ENCODE data around the gene CMTM8.
A peak's percentile ranks its signal among the peaks of the same experiment; 100 is the strongest.

CMTM8 gene

DNA sequence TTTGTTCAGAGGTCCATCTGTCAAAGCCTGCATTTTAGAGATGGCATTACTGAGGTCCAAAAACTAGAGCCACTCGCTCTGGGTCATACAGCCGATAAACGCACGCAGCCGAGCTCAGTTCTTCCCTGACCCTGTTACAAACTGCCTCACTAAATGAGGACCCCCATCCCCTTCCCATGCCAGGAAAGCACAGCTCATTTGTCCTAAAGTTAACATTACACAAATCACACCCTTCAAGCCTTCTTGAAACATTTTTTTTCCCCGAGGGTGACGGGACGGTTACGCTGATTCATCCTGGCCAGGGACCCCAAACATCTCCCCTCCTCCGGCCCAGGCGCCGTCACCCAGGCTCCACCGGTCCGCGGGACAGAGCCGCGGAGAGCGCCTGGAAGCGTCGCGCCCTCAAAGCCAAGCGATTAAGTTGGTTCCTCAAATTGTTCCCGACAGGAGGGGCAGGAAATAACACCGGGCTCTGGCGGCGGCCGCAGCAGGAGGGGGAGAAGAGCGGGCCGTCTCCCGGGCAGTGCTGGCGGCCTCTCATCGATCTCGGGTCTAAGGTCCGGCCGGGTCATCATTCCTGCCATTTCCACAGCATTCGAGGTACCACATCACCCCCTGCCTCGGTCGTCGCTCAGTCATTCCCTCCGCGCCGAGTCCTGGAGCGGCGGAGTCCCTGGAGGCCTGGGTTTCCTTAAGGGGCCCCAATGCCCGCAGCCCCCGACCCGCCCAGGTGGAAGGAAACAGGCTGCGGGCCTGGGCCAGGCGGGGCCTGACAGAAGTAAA is 619 bp upstream of the CMTM8 start:
- Histone ChIP-seq H3K79me2 (ENCODE audit: insufficient read depth, low read length) (peaks cover 15% of the 10 kb centered on the region), H3K4me1 (ENCODE audit: insufficient read depth, low read length) (peaks cover 31% of the 10 kb centered on the region), H3K4me3 (ENCODE audit: low read depth in 1 of 2, low read length in 2 of 2) (peak overlapping the region; percentile 71 to 82; a peak in 3 of 4 replicates), H2AFZ (ENCODE audit: low read depth, low read length) (peak overlapping the region; percentile 67), H3K27ac (ENCODE audit: low read length) (no peak overlapping the region), H3K27me3 (ENCODE audit: insufficient read depth, low read length, poor library complexity) (no peaks in the 10 kb centered on the region), H4K20me1 (ENCODE audit: insufficient read depth, low read length) (peaks cover 3% of the 10 kb centered on the region; the same call in 1 of the 2 replicates), H3K4me2 (ENCODE audit: insufficient read depth, low read length) (peak overlapping the region; percentile 93), H3K9me3 (ENCODE audit: insufficient read depth, low read length, severe bottlenecking) (no peaks in the 10 kb centered on the region), H3K36me3 (ENCODE audit: insufficient read depth, low read length) (no peaks in the 10 kb centered on the region), H3K9ac (ENCODE audit: low read depth, low read length) (peak overlapping the region; percentile 78)
- TF ChIP-seq, protein P1, sequence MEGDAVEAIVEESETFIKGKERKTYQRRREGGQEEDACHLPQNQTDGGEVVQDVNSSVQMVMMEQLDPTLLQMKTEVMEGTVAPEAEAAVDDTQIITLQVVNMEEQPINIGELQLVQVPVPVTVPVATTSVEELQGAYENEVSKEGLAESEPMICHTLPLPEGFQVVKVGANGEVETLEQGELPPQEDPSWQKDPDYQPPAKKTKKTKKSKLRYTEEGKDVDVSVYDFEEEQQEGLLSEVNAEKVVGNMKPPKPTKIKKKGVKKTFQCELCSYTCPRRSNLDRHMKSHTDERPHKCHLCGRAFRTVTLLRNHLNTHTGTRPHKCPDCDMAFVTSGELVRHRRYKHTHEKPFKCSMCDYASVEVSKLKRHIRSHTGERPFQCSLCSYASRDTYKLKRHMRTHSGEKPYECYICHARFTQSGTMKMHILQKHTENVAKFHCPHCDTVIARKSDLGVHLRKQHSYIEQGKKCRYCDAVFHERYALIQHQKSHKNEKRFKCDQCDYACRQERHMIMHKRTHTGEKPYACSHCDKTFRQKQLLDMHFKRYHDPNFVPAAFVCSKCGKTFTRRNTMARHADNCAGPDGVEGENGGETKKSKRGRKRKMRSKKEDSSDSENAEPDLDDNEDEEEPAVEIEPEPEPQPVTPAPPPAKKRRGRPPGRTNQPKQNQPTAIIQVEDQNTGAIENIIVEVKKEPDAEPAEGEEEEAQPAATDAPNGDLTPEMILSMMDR (IDR thresholded peaks at IDR 0.05; ENCODE audit: borderline replicate concordance, extremely low read depth, low read length, poor library complexity, severe bottlenecking): no peak
- TF ChIP-seq EZH2 (IDR thresholded peaks at IDR 0.05; ENCODE audit: borderline replicate concordance, low read depth, low read length, severe bottlenecking): peak; percentile 23
- DNase-seq (no peak), ATAC-seq (ENCODE audit: insufficient read depth, low read depth) (no peak)

DNA sequence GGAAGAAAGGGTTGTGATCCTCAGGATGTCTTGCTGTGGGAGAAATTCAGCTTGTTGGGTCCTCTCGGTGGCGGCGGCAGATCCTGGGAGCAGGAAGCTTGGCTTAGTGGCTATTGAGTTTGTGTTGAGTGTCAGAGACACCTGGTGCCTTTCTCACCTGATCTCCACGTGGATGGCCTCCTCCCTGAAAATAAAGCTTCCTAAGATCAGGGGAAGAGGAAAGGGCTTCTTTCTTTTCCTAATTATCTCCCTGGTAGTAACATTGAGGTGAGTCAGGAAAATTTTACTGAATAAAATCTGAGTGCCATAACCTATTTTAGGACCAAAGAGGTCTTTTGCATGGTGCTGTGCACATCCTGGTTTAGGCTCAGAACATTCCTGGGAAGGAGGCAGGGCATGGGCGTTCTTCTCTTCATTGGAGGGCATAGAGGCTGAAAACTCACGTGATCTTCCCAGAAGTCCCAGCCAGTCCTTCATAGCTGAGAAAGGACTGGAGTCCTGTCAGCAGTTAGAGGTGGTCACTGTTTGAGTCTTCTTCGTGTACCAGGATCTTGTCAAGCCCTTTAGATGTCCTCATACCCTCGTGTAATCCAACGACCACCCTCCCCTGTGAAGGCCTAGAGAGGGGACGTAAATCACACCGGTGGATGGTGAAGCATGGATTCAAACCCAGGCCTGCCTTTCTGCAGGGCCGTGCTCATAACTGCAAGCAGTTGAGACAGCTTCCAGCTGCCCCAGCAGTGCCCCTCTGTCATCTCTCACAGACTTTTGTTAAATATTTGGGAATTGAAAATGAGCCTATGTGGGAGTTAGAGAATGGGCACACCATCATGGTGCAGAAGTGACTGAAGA is 1.1 kb downstream of the CMTM8 start:
- H3K4me1 ChIP-seq (ENCODE audit: insufficient read depth, low read length): peaks cover 31% of the 10 kb centered on the region
- peak overlapping the region; percentile 50 for H3K27ac ChIP-seq (ENCODE audit: low read length)
- peak; percentile 22 for ATAC-seq (ENCODE audit: insufficient read depth, low read depth)
- TF ChIP-seq EZH2 (IDR thresholded peaks at IDR 0.05; ENCODE audit: borderline replicate concordance, low read depth, low read length, severe bottlenecking): no peak
- TF ChIP-seq, protein P1 (IDR thresholded peaks at IDR 0.05; ENCODE audit: borderline replicate concordance, extremely low read depth, low read length, poor library complexity, severe bottlenecking): no peak
- H3K9me3 ChIP-seq (ENCODE audit: insufficient read depth, low read length, severe bottlenecking): no peaks in the 10 kb centered on the region
- peaks cover 15% of the 10 kb centered on the region for H3K79me2 ChIP-seq (ENCODE audit: insufficient read depth, low read length)
- H4K20me1 ChIP-seq (ENCODE audit: insufficient read depth, low read length): peaks cover 3% of the 10 kb centered on the region; the same call in 1 of the 2 replicates
- H3K4me3 ChIP-seq (ENCODE audit: low read depth in 1 of 2, low read length in 2 of 2): peak overlapping the region; percentile 71 to 82; a peak in 3 of 4 replicates
- H3K36me3 ChIP-seq (ENCODE audit: insufficient read depth, low read length): no peaks in the 10 kb centered on the region
- H3K27me3 ChIP-seq (ENCODE audit: insufficient read depth, low read length, poor library complexity): no peaks in the 10 kb centered on the region
- H3K4me2 ChIP-seq (ENCODE audit: insufficient read depth, low read length): peak overlapping the region; percentile 93
- peak overlapping the region; percentile 78 for H3K9ac ChIP-seq (ENCODE audit: low read depth, low read length)
- H2AFZ ChIP-seq (ENCODE audit: low read depth, low read length): peak overlapping the region; percentile 90
- peak; percentile 16 for DNase-seq

DNA sequence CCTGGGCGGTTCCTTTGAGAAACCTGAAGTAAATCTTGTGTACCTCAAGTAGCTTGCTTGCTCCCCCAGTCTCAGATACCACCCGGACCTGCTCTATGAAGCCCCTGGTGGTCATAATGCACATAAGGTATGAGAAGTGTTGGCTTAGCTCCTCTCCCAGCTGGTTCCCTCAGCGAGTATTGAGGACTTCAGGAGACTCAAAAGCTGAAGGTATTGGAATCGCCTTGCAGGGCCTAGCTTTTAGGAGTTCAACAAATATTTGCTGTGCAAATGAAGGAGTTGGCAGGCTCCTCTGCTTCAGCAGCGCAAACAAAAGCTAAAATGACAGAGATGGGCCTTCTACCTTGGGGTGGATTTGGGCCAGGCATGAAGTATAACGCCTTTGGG is 1.7 kb downstream of the CMTM8 start:
- Histone ChIP-seq H3K4me1 (ENCODE audit: insufficient read depth, low read length) (peaks cover 34% of the 10 kb centered on the region), H3K27me3 (ENCODE audit: insufficient read depth, low read length, poor library complexity) (no peaks in the 10 kb centered on the region), H3K9ac (ENCODE audit: low read depth, low read length) (peak overlapping the region; percentile 78), H2AFZ (ENCODE audit: low read depth, low read length) (no peak overlapping the region), H3K4me3 (ENCODE audit: low read depth in 1 of 2, low read length in 2 of 2) (peak overlapping the region in 1 of 2 experiments; percentile 71; a peak in 2 of 4 replicates), H3K4me2 (ENCODE audit: insufficient read depth, low read length) (peak overlapping the region; percentile 93), H3K79me2 (ENCODE audit: insufficient read depth, low read length) (peaks cover 15% of the 10 kb centered on the region), H3K36me3 (ENCODE audit: insufficient read depth, low read length) (no peaks in the 10 kb centered on the region), H3K27ac (ENCODE audit: low read length) (no peak overlapping the region), H4K20me1 (ENCODE audit: insufficient read depth, low read length) (peaks cover 3% of the 10 kb centered on the region; the same call in 1 of the 2 replicates), H3K9me3 (ENCODE audit: insufficient read depth, low read length, severe bottlenecking) (no peaks in the 10 kb centered on the region)
- peak; percentile 68 for ATAC-seq (ENCODE audit: insufficient read depth, low read depth)
- no peak for TF ChIP-seq EZH2 (IDR thresholded peaks at IDR 0.05; ENCODE audit: borderline replicate concordance, low read depth, low read length, severe bottlenecking)
- TF ChIP-seq, protein P1 (IDR thresholded peaks at IDR 0.05; ENCODE audit: borderline replicate concordance, extremely low read depth, low read length, poor library complexity, severe bottlenecking): peak; percentile 82
- DNase-seq: peak; percentile 69
